ENCODE data around the gene PCDHA1. TPM values are rescaled to one million over a fixed set of nuclear protein-coding genes. Genes with fewer than 3 reads are reported as not detected.

Gene PCDHA1
- total RNA-seq, 2 donors from 2014 or later: not detected

DNA sequence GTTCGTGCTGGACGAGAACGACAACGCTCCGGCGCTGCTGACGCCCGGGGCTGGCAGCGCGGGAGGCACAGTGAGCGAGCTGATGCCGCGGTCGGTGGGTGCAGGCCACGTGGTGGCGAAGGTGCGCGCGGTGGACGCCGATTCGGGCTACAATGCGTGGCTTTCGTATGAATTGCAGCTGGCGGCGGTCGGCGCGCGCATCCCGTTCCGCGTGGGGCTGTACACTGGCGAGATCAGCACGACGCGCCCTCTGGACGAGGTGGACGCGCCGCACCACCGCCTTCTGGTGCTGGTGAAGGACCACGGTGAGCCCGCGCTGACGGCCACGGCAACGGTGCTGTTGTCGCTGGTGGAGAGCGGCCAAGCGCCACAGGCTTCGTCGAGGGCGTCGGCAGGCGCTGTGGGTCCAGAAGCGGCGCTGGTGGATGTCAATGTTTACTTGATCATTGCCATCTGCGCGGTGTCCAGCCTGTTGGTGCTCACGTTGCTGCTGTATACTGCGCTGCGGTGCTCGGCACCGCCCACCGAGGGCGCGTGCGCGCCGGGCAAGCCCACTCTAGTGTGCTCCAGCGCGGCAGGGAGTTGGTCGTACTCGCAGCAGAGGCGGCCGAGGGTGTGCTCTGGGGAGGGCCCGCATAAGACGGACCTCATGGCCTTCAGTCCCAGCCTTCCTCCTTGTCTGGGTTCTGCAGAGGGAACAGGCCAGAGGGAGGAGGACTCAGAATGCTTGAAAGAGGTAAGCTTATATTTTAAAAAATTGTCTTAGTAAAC, 98.2 kb downstream of the PCDHA1 start:
- H3K4me1 ChIP-seq: no peaks in the 10 kb centered on the region
- H3K36me3 ChIP-seq (replicated peaks in 1 of 2; ENCODE audit: insufficient read depth in 1 of 2, low read depth in 2 of 2): no peaks in the 10 kb centered on the region
- WGBS, 2 donors: 30 to 49% methylated on average over 17 to 79 of the region's 79 CpGs
- intact Hi-C loops (cut with DNase I): no loop called here
- ATAC-seq (no peak), DNase-seq (no peak)
- no peaks in the 10 kb centered on the region for H3K27me3 ChIP-seq
- no peak overlapping the region for H3K4me3 ChIP-seq
- TF ChIP-seq, protein P1, sequence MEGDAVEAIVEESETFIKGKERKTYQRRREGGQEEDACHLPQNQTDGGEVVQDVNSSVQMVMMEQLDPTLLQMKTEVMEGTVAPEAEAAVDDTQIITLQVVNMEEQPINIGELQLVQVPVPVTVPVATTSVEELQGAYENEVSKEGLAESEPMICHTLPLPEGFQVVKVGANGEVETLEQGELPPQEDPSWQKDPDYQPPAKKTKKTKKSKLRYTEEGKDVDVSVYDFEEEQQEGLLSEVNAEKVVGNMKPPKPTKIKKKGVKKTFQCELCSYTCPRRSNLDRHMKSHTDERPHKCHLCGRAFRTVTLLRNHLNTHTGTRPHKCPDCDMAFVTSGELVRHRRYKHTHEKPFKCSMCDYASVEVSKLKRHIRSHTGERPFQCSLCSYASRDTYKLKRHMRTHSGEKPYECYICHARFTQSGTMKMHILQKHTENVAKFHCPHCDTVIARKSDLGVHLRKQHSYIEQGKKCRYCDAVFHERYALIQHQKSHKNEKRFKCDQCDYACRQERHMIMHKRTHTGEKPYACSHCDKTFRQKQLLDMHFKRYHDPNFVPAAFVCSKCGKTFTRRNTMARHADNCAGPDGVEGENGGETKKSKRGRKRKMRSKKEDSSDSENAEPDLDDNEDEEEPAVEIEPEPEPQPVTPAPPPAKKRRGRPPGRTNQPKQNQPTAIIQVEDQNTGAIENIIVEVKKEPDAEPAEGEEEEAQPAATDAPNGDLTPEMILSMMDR (IDR thresholded peaks at IDR 0.05): no peak
- no peak for TF ChIP-seq POLR2A (IDR thresholded peaks at IDR 0.05)
- H3K27ac ChIP-seq: no peak overlapping the region
- H3K9me3 ChIP-seq: peaks cover 0 to 25% (median 0%) of the 10 kb centered on the region in 3 donors

DNA sequence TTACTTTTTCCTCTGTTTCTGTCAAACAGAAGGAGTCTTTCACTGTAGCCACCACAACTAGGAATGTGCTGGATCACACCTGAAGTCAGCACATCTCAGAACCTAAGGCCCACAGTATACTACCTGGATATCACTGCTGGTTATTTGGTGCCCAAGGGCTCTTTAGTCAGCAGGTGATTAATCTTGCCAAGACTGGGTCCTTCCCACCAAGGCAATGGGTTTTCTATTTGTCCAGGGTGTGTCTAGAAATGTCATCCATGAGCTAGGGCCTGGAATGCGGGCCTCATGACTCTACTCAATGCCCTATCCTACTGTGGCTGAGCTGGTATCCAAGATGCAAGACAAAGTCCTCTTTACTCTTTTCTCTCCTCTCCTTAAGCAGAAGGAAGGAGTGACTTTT, 130.4 kb downstream of the PCDHA1 start:
- WGBS, 2 donors: 46 to 67% methylated on average over 1 of the region's 1 CpG
- ATAC-seq (no peak), DNase-seq (no peak)
- intact Hi-C loops (cut with DNase I): no loop called here
- Histone ChIP-seq H3K36me3 (replicated peaks in 1 of 2; ENCODE audit: insufficient read depth in 1 of 2, low read depth in 2 of 2) (no peaks in the 10 kb centered on the region), H3K4me3 (no peak overlapping the region), H3K27ac (no peak overlapping the region), H3K4me1 (no peaks in the 10 kb centered on the region), H3K9me3 (no peaks in the 10 kb centered on the region), H3K27me3 (no peaks in the 10 kb centered on the region)
- TF ChIP-seq, protein P1 (IDR thresholded peaks at IDR 0.05): no peak
- no peak for TF ChIP-seq POLR2A (IDR thresholded peaks at IDR 0.05)

DNA sequence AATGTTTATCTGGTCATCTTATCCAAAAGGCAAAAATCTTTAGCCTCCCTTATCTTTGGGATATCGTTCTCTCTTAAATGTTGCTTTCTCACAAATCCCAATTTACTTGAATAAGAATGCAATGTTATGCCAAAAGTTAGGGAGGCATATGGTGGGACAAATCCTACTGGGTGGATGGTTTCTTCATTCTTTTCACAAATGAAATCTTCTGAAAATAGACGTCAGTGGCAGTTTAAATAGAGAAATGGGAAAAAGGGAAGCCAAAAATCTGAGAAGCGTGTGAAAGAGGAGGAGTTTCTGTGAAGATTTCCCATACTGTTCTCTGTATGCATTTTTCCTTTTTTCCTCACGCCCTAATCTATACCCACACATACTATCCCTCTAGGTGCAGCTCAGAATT, 137.7 kb downstream of the PCDHA1 start:
- TF ChIP-seq POLR2A (IDR thresholded peaks at IDR 0.05): no peak
- TF ChIP-seq, protein P1 (IDR thresholded peaks at IDR 0.05): no peak
- Histone ChIP-seq H3K9me3 (no peaks in the 10 kb centered on the region), H3K27ac (no peak overlapping the region), H3K4me1 (peaks cover 26% of the 10 kb centered on the region), H3K27me3 (no peaks in the 10 kb centered on the region), H3K36me3 (replicated peaks in 1 of 2; ENCODE audit: insufficient read depth in 1 of 2, low read depth in 2 of 2) (no peaks in the 10 kb centered on the region), H3K4me3 (no peak overlapping the region)
- ATAC-seq: no peak
- WGBS, 2 donors: 62 to 67% methylated on average over 4 of the region's 4 CpGs
- no peak for DNase-seq
- intact Hi-C loops (cut with DNase I): no loop called here

DNA sequence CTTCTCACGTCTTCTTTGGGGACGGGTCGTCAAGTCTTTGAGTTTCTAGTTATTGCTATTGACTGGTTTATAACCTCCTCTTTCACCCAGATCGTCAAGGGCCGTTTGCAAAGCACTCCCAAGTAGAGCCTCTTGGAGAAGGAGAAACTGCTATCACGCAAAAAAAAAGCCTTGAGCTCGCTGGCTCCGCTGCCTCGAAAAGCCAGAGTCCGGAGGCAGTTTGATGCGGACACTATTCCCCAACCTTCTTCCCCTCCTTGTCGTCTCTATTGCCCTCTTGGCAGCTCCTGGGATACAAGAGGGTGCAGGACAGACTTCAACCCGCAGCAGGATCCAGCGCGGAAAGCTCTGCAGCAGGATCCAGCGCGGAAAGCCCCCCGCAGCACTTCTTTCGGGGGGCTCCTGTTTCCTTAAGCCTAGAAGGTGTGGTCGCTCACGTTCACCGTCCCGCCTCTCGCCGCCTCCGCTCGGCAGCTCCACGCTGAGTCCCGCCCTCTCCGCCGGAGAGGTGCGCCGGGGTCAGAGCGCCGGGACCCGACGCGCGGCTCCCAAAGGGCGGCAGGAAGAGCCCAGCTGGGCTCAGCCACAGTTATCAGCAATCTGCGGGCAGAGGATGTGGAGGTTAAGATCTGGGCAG, 140.0 kb downstream of the PCDHA1 start, which contains the start of gene PCDHAC1:
Gene PCDHAC1 (plus strand): TSS at position 494 of the 637 bp plus-strand sequence. CDS start 594 bp downstream, outside the sequence.
- no peaks in the 10 kb centered on the region for H3K27me3 ChIP-seq
- TF ChIP-seq POLR2A (IDR thresholded peaks at IDR 0.05): no peak
- TF ChIP-seq, protein P1 (IDR thresholded peaks at IDR 0.05): no peak
- intact Hi-C loops (cut with DNase I): no loop called here
- DNase-seq (peak; percentile 41 to 61 (median 44)), ATAC-seq (peak; percentile 77)
- H3K36me3 ChIP-seq (replicated peaks in 1 of 2; ENCODE audit: insufficient read depth in 1 of 2, low read depth in 2 of 2): no peaks in the 10 kb centered on the region
- WGBS, 2 donors: 2% methylated on average over 12 to 41 of the region's 41 CpGs
- H3K9me3 ChIP-seq: no peaks in the 10 kb centered on the region
- H3K4me3 ChIP-seq: peak within 1 kb of the TSS; percentile 10 to 34
- peaks cover 26% of the 10 kb centered on the region for H3K4me1 ChIP-seq
- H3K27ac ChIP-seq: peak within 1 kb of the TSS; percentile 12 to 80 (median 64)

Measured in body of pancreas (tissue), 4 donors.